Activated naive CD8-positive, alpha-beta T cell treated with anti-CD3 and anti-CD28 coated beads for 36 hours (primary cell): ENCODE data around the gene AMT. TPM values are rescaled to one million over a fixed set of nuclear protein-coding genes. Genes with fewer than 3 reads are reported as not detected.
"Not testable (repeated sequence)": the region's sequence is repeated elsewhere in the genome, so short reads cannot be mapped to it uniquely, and the experiment has no call there.

Experiments used
- DNase-seq: peaks from one replicate; pipeline ENCODE4 v3.0.0; 2021
- H3K27ac Mint-ChIP-seq: one replicate; pipeline ENCODE4 v1.8.0; 2022; ENCODE audit warnings: mild to moderate bottlenecking, moderate library complexity, mixed read lengths
- H3K27me3 Mint-ChIP-seq: one replicate; pipeline ENCODE4 v1.8.0; 2022; ENCODE audit warnings: mild to moderate bottlenecking, mixed read lengths
- H3K36me3 Mint-ChIP-seq: one replicate; pipeline ENCODE4 v1.8.0; 2021; ENCODE audit warnings: mild to moderate bottlenecking, mixed read lengths
- H3K4me1 Mint-ChIP-seq: one replicate; pipeline ENCODE4 v1.8.0; 2021; ENCODE audit warnings: mixed read lengths
- H3K4me3 Mint-ChIP-seq: one replicate; pipeline ENCODE4 v1.8.0; 2022; ENCODE audit warnings: mild to moderate bottlenecking, moderate library complexity, mixed read lengths
- H3K9me3 Mint-ChIP-seq: one replicate; pipeline ENCODE4 v1.8.0; 2022; ENCODE audit warnings: mixed read lengths
- total RNA-seq, 2 experiments: library from RNA; stranded (reverse); gene quantifications; one replicate each; pipeline ENCODE4 v1.2.3, GENCODE V29; 2021

Gene AMT
- total RNA-seq, 2 experiments from 2014 or later, result 0.42 to 2.0 TPM

DNA sequence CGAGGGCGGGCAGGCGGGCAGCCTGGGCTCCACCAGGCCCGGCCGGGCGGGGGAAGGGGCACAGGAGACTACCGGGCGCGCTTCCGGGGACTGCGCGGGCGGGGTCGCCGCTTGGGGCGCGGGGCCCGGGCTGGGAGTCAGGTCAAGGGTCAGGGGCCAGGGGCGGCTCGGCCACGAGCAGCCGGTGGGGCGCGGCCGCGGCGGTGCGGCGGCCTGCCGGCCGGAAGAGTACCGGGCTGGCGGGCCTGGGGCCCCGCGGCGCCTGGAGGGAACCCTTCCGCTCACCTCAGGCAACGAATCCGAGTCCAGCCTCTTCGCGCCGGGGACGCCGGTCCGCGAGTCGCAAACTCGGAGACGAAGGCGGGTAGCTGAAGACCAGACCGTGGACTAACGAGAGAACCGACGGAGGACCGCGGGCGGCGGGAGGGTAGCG, 10.7 kb downstream of the AMT start:
- Mint-ChIP-seq H3K9me3 (no peaks in the 10 kb centered on the region), H3K36me3 (peaks cover 38% of the 10 kb centered on the region), H3K27ac (peak overlapping the region; percentile 92), H3K27me3 (no peaks in the 10 kb centered on the region), H3K4me3 (peak overlapping the region; percentile 86), H3K4me1 (peaks cover 60% of the 10 kb centered on the region)
- peak; percentile 71 for DNase-seq

DNA sequence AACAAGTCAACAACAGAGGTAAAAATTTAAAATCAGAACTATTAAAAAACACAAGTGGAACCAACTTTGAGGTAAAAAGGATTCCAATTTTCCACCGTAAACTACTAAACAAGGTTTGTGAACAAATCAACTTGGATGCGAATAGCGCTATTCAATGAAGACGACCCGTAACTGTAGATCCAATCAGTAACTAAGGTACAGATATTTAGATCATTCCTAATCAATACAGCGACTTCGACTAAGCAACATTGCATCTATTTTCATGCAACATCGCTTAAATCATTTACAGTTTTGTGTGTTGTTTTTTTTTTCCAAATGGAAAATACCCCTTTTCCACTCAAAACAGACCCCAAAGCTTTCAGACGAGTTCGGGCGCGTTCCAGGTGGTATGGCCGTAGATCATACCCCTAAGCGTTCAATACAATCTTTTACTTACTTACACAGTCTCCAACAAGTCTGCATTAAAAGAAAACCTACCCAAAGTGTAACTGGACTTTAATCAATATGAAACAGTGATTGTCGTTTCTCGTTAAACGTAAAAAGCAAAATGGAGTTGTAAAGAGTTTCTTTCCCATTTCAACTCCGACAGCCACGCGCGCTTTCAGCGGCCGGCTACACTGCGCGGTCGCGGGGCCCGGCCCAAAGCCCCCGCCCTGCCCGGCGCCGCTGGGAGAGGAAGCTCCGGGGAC, 11.3 kb downstream of the AMT start:
- H3K9me3 Mint-ChIP-seq, result no peaks in the 10 kb centered on the region
- no peaks in the 10 kb centered on the region for H3K27me3 Mint-ChIP-seq
- peak overlapping the region; percentile 92 for H3K27ac Mint-ChIP-seq
- no peak for DNase-seq
- H3K36me3 Mint-ChIP-seq, result peaks cover 33% of the 10 kb centered on the region
- H3K4me1 Mint-ChIP-seq, result peaks cover 59% of the 10 kb centered on the region
- H3K4me3 Mint-ChIP-seq, result peak overlapping the region; percentile 85

DNA sequence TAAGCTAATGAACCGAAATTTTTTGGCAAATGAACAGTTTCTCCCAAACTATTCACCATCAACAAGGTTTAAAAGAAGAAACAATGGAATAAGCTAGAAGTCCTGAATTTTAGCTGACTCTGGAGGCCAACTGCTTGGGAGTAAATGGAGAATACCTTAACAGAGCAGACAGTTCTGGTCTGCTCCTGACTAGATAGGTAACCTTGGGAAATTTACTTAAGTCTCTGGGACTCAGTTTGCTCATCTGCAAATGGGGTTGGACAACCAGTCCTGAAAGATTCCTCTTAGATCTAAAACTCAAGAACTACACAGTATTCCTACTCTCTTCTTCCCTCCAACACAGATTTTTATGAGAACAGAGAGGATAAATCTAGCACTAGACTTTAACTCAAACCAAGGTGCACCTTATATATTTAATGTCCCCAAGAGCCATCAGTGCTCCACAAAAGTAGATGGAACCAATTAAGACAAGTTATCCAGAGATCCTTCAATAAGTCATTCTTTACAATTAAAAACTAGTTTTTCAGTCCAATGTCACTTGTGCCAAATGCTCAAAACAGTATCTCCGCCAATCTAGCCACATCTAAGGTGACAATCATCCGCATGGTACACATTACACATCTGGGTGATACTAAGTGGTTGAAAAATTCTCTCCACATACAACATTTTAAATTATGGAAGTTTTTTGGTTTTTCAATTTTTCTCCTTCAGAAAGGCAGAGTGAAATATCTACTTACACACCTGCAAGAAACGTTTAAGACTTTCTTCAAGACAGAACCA, 12.0 kb downstream of the AMT start:
- Mint-ChIP-seq H3K4me3 (peak overlapping the region; percentile 85), H3K27me3 (no peaks in the 10 kb centered on the region), H3K4me1 (peaks cover 58% of the 10 kb centered on the region), H3K36me3 (peaks cover 33% of the 10 kb centered on the region), H3K9me3 (no peaks in the 10 kb centered on the region), H3K27ac (peak overlapping the region; percentile 92)
- no peak for DNase-seq

DNA sequence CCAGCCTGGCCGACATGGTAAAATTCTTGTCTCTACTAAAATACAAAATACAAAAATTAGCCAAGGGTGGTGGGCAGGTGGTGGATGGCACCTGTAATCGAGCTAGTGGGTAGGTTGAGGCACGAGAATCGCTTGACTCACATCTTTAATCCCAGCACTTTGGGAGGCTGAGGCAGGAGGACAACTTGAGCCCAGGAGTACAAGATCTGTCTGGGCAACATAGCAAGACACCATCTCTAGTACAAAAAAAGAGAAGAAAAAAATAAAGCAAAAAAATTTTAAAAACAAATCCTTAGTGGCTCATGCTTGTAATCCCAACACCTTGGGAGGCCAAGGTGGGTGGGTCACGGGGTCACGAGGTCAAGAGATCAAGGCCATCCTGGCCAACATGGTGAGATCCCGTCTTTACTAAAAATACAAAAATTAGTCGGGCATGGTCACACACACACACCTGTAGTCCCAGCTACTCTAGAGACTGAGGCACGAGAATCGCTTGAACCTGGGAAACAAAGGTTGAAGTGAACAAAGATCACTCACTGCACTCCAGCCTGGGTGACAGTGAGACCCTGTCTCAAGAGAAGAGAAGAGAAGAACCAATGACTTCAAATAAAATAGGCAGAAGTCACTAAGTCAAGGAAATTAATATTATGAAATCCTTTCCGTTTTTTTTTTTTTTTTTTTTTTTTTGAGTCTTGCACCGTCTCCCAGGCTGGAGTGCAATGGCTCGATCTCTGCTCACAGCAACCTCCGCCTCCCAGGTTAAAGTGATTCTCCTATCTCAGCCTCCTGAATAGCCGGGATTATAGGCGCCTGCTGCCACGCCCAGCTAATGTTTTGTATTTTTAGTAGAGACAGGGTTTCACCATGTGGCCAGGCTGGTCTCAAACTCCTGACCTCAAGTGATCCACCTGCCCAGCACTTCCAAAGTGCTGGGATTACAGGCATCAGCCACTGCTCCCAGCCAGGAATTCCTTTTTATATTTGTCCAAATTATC, 15.4 kb downstream of the AMT start:
- no peaks in the 10 kb centered on the region for H3K9me3 Mint-ChIP-seq
- H3K36me3 Mint-ChIP-seq, result peaks cover 28% of the 10 kb centered on the region
- no peak overlapping the region for H3K4me3 Mint-ChIP-seq
- peak overlapping the region; percentile 81 for H3K27ac Mint-ChIP-seq
- peaks cover 41% of the 10 kb centered on the region for H3K4me1 Mint-ChIP-seq
- no peak for DNase-seq
- H3K27me3 Mint-ChIP-seq, result no peaks in the 10 kb centered on the region

DNA sequence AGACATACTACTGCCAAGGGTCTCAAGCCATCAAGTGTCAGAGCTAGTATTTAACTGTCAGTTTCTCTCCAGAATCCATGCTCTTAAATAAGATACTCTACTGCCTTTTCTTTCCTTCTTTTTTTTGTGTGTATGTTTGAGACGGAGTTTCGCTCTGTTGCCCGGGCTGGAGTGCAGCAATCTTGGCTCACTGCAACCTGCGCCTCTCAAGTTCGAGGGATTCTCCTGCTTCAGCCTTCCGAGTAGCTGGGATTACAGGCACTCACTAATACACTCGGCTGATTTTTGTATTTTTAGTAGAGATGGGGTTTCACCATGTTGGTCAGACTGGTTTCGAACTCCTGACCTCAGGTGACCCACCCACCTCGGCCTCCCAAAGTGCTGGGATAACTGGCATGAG, 16.7 kb downstream of the AMT start:
- not testable (repeated sequence) for H3K27ac Mint-ChIP-seq, H3K9me3 Mint-ChIP-seq, DNase-seq, H3K27me3 Mint-ChIP-seq, H3K4me3 Mint-ChIP-seq
- Mint-ChIP-seq H3K36me3 (peaks cover 31% of the 10 kb centered on the region), H3K4me1 (peaks cover 52% of the 10 kb centered on the region)

DNA sequence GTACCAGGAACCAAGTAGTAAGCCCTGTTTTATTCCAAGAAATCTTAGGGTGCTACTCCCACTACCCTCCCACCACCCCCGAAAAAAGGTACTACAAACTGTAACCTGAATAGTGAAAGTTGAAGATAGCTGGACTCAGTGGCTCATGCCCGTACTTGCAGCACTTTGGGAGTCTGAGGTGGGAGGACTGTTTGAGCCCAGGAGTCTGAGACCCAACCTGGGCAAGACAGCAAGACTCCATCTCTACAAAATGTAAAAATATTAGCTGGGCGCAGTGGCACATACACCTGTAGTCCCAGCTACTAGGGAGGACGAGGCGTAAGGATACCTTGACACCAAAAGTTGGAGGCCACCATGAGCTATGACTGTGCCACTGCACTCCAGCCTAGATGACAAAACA, 18.4 kb downstream of the AMT start:
- peaks cover 34% of the 10 kb centered on the region for H3K36me3 Mint-ChIP-seq
- no peak for DNase-seq
- peaks cover 55% of the 10 kb centered on the region for H3K4me1 Mint-ChIP-seq
- no peak overlapping the region for H3K27ac Mint-ChIP-seq
- no peaks in the 10 kb centered on the region for H3K27me3 Mint-ChIP-seq
- H3K9me3 Mint-ChIP-seq, result no peaks in the 10 kb centered on the region
- H3K4me3 Mint-ChIP-seq, result no peak overlapping the region

DNA sequence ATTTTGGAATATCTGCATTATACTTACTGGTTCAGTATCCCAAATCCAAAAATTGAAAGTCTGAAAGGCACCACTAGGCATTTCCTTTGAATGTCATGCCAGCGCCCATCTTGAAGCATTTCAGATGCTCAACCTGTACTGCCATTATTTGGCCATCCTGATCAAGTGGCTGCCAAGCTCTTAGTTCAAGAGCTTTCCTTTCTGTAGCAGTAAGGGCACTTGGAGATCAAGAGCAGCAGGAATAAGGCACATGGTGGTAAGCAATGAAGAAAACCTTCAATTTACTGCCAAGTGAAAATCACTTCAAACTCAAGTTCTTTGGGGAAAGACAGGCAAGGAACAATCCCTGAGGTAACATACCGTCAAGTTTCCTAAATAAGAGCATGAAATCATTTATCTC, 20.5 kb downstream of the AMT start:
- no peak for DNase-seq
- Mint-ChIP-seq H3K36me3 (peaks cover 40% of the 10 kb centered on the region), H3K9me3 (no peaks in the 10 kb centered on the region), H3K4me3 (no peak overlapping the region), H3K4me1 (peaks cover 50% of the 10 kb centered on the region), H3K27ac (no peak overlapping the region), H3K27me3 (no peaks in the 10 kb centered on the region)

DNA sequence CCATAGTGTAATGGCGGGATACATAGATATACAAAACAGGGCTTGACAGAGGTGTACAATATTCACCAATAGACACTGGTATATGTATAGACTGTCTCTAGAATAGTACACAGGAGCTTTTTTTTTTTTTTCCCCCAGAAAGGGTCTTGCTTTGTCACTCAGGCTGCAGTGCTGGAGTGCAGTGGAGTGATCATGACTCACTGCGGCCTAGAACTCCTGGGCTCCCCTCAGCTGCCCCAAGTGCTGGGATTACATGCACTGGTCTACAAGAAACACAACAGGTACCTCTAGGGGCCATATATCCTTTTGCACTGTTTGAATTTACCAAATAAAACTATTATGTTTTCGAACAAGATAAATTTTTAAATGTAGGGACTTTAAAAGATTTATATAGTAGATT, 22.8 kb downstream of the AMT start:
- H3K4me3 Mint-ChIP-seq, result no peak overlapping the region
- H3K27ac Mint-ChIP-seq, result peak overlapping the region; percentile 82
- DNase-seq, result no peak
- H3K36me3 Mint-ChIP-seq, result peaks cover 50% of the 10 kb centered on the region
- H3K27me3 Mint-ChIP-seq, result no peaks in the 10 kb centered on the region
- H3K9me3 Mint-ChIP-seq, result no peaks in the 10 kb centered on the region
- H3K4me1 Mint-ChIP-seq, result peaks cover 52% of the 10 kb centered on the region

DNA sequence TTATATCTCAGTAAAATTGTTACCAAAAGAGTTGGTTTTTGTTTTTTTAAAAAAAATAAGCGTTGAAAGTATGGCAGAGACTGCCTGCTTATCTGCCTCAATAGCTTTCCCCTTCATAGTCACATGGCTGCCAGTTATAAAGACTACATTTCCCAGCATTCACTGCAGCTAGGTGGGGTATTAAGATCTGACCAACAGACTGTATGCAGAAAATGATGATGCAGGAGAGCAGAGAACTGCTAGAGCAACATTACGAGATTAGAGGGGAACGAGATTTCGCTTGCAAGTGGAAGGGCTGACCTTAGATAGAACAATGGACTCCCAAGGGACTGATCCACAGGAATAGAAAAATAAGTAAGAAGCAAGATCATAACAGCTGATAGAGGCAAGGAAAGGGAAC, 24.8 kb downstream of the AMT start:
- no peak for DNase-seq
- Mint-ChIP-seq H3K27ac (peak overlapping the region; percentile 3), H3K36me3 (peaks cover 49% of the 10 kb centered on the region), H3K4me1 (peaks cover 59% of the 10 kb centered on the region), H3K9me3 (no peaks in the 10 kb centered on the region), H3K27me3 (no peaks in the 10 kb centered on the region), H3K4me3 (no peak overlapping the region)

DNA sequence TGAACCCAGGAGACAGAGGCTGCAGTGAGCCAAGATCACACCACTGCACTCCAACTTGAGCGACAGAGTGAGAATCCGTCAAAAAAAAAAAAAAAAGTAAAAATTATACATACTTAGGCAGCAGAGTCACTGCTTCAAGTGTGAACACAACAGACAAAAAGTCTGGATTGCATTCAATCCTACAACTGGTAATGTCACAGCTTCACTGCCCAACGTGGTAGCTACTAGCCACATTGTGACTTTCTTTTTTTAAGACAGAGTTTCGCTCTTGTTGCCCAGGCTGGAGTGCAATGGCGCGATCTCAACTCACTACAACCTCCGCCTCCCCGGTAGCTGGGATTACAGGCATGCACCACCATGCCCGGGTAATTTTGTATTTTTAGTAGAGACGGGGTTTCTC, 31.0 kb downstream of the AMT start:
- H3K27ac Mint-ChIP-seq, DNase-seq, H3K27me3 Mint-ChIP-seq, H3K9me3 Mint-ChIP-seq, H3K4me3 Mint-ChIP-seq: not testable (repeated sequence)
- peaks cover 31% of the 10 kb centered on the region for H3K36me3 Mint-ChIP-seq
- H3K4me1 Mint-ChIP-seq, result peaks cover 37% of the 10 kb centered on the region

DNA sequence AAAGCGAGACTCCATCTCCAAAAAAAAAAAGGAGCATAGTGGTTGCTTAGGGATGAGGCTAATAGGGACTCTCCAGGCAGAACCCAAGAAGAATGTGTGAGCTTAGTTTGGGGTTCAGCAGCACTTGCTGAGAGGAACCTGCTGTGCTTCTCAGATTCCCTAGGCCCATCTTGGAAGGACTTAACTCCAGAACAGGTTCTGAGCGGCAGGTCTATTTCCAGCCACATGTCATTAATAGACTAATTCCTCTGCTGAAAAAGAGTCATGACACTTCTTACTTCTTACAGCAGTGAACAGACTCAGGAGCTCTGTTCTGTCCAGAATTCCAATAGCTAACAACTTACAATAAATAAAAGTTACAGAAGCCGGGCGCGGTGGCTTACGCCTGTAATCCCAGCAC, 33.0 kb downstream of the AMT start:
- Mint-ChIP-seq H3K4me3 (no peak overlapping the region), H3K27ac (no peak overlapping the region), H3K4me1 (peaks cover 29% of the 10 kb centered on the region), H3K9me3 (no peaks in the 10 kb centered on the region), H3K27me3 (no peaks in the 10 kb centered on the region), H3K36me3 (peaks cover 19% of the 10 kb centered on the region)
- DNase-seq, result no peak

DNA sequence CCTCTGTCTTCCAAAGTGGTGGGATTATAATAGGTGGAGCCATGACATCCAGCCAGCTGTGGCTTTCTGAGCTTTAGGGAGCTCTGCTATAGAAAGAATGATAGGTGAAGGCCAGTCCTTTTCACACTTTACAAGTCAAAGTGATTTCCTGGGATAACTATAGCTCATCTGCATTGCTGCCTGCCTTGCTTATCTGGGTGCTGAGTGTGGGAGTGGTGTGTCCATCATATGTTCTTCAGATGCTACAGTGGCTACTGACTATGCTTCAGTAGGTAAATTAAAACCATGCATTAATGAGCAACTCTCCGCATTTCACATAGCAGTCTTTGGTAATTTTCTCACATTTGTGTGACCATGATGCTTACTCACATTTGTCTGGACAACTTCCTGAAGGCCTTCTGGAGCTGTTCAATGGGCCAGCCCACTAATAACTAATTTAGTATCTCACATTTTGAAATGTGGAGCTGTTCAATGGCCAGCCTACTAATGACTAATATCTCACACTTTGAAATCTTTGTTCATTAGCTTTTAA, 33.9 kb downstream of the AMT start:
- H3K27me3 Mint-ChIP-seq, result no peaks in the 10 kb centered on the region
- H3K9me3 Mint-ChIP-seq, result no peaks in the 10 kb centered on the region
- peaks cover 21% of the 10 kb centered on the region for H3K36me3 Mint-ChIP-seq
- H3K4me3 Mint-ChIP-seq, result no peak overlapping the region
- no peak for DNase-seq
- no peak overlapping the region for H3K27ac Mint-ChIP-seq
- H3K4me1 Mint-ChIP-seq, result peaks cover 27% of the 10 kb centered on the region

DNA sequence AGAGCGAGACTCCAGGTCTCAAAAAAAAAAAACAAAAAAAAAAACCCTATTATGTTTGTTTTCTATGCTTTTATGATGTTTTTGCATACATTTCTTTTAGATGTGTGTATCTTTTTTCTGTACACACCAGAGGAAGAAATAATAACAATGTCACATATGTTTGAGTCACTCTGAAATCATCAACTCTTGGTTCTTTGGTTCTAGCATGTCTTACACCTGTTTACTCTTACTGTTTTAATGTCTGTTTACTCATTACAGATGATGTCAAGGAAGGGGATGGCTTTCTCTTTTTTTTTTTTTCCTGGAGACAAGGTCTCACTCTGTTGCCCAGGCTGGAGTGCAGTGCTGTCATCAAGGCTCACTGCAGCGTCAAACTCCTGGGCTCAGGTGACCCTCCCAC, 34.6 kb downstream of the AMT start:
- H3K4me3 Mint-ChIP-seq, result no peak overlapping the region
- no peaks in the 10 kb centered on the region for H3K27me3 Mint-ChIP-seq
- H3K27ac Mint-ChIP-seq, result peak overlapping the region; percentile 40
- H3K36me3 Mint-ChIP-seq, result peaks cover 20% of the 10 kb centered on the region
- no peaks in the 10 kb centered on the region for H3K9me3 Mint-ChIP-seq
- H3K4me1 Mint-ChIP-seq, result peaks cover 28% of the 10 kb centered on the region
- no peak for DNase-seq

DNA sequence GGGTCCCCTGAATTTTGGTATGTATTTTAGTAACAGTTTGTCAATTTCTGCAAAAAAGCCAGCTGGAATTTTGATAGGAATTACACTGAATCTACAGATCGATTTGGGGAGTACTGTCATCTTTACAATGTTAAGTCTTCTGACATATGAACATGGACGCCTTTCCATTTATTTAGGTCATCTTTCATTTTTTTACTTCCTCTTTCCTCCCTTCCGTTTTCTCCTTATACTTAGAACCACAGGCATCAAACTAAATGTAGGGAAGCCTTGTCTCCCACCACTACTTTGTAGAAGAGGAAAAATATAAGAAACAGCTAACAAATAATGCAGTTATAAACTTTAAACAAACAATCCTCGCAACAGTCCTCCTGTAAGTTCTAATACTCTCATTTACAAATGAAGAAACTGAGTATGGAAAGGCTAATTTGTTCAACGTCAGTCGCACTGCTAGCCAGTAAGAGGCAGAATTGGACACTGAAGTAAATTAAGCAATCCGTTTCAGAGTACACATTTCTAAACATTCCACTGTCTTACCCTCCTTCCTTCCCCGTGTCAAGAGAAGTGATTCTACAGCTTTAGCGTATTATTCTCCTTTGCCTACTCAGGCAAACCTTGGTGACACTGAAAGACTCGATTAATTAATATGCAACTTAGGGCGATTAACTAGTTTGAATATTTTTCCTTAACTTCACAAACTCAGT, 36.1 kb downstream of the AMT start:
- no peak for DNase-seq
- peaks cover 20% of the 10 kb centered on the region for H3K36me3 Mint-ChIP-seq

More for the DNA sequence above, 36.1 kb downstream of the AMT start:
- H3K4me1 Mint-ChIP-seq, result peaks cover 32% of the 10 kb centered on the region
- H3K9me3 Mint-ChIP-seq, result no peaks in the 10 kb centered on the region
- no peak overlapping the region for H3K27ac Mint-ChIP-seq
- H3K27me3 Mint-ChIP-seq, result no peaks in the 10 kb centered on the region
- no peak overlapping the region for H3K4me3 Mint-ChIP-seq
